ENCODE data around the gene TMIE. TPM values are rescaled to one million over a fixed set of nuclear protein-coding genes. Genes with fewer than 3 reads are reported as not detected.

The TMIE gene
- total and polyA plus RNA-seq, 10 of the 15 experiments (the other 5 are each of a cell fraction or from before 2014, with no cell fraction given) = not detected

- FAIRE-seq (no peak), DNase-seq (ENCODE audit: low read depth, low spot score) (no peak), ATAC-seq (no peak)
- ChIA-PET SMC1A (ENCODE audit: uncharacterized antibody, unreplicated experiment) (no interaction called here), RAD21 (ENCODE audit: unreplicated experiment) (no interaction called here), POLR2A (no interaction called here), CTCF (interaction anchor here (0.5 to 1.2 kb wide), 4 partner anchors 10 to 230 kb away, joined by 3 read pairs; no protein-coding TSS in a partner anchor)
- no peaks in the 10 kb centered on the region for H4K20me1 ChIP-seq (ENCODE audit: control insufficient read depth, insufficient read depth)
- no peak overlapping the region for H3K4me3 ChIP-seq
- 43% methylated on average over 17 of the region's 17 CpGs for WGBS (ENCODE audit: insufficient coverage, insufficient replicate concordance, low lambda C conversion rate, missing lambda C conversion rate)
- in situ Hi-C loops (cut with MboI) = no loop called here
- H3K27ac ChIP-seq (ENCODE audit: control insufficient read depth, insufficient read depth) = no peak overlapping the region
- no peaks in the 10 kb centered on the region for H3K9me3 ChIP-seq (replicated peaks; ENCODE audit: control insufficient read depth, insufficient read depth, low read length)
- no peak overlapping the region for H3K4me2 ChIP-seq (ENCODE audit: control insufficient read depth, insufficient read depth)
- no peaks in the 10 kb centered on the region for H3K36me3 ChIP-seq (ENCODE audit: control insufficient read depth in 2 of 2, insufficient read depth in 2 of 2, low read length in 1 of 2)
- intact Hi-C loops (cut with micrococcal nuclease; ENCODE audit: unreplicated experiment) = no loop called here
- TF ChIP-seq ZZZ3 (IDR thresholded peaks at IDR 0.05; ENCODE audit: control insufficient read depth, insufficient read length, low read depth) = no peak
- TF ChIP-seq ZNF592 (IDR thresholded peaks at IDR 0.05) = no peak
- no peak for TF ChIP-seq MXI1 (IDR thresholded peaks at IDR 0.05; ENCODE audit: low read depth, low read length)
- no peak for TF ChIP-seq USF1 (IDR thresholded peaks at IDR 0.05; ENCODE audit: borderline replicate concordance, extremely low read length, insufficient read depth, low read depth, low read length)
- no peak for TF ChIP-seq PKNOX1 (IDR thresholded peaks at IDR 0.05)
- TF ChIP-seq ZNF384 (IDR thresholded peaks at IDR 0.05; ENCODE audit: borderline replicate concordance, low read depth, low read length) = no peak
- no peak for TF ChIP-seq NRF1 (conservative IDR thresholded peaks at IDR 0.05; ENCODE audit: low read depth, low read length)
- no peak for TF ChIP-seq E4F1 (IDR thresholded peaks at IDR 0.05; ENCODE audit: borderline replicate concordance, partially characterized antibody)
- no peak for TF ChIP-seq CBFB (IDR thresholded peaks at IDR 0.05; ENCODE audit: low read depth)
- TF ChIP-seq NR2F1 (conservative IDR thresholded peaks at IDR 0.05) = no peak
- no peak for TF ChIP-seq RUNX3 (IDR thresholded peaks at IDR 0.05; ENCODE audit: low read length)
- peaks cover 0 to 1% of the 10 kb centered on the region in 2 experiments; a peak in 1 of 4 replicates for H3K27me3 ChIP-seq (replicated peaks in 1 of 2; ENCODE audit: control insufficient read depth in 2 of 2, insufficient read depth in 2 of 2, low read length in 1 of 2)
- no peaks in the 10 kb centered on the region for H3K4me1 ChIP-seq (ENCODE audit: control insufficient read depth, insufficient read depth, low read length)
- no peak overlapping the region for H3K9ac ChIP-seq (ENCODE audit: control insufficient read depth, insufficient read depth, low read length)
- H3K79me2 ChIP-seq (ENCODE audit: control insufficient read depth, insufficient read depth, low read length) = no peaks in the 10 kb centered on the region
- no peak overlapping the region for H2AFZ ChIP-seq (ENCODE audit: control insufficient read depth, low read depth, low read length)
- BruUV-seq (replicated peaks) = no TSS peak
Measured at GRCh38 chr3:46670000-46670890, 30.9 kb upstream of the TMIE start.

All from GM12878 (cell line).